Endothelial cell of umbilical vein (primary cell): ENCODE measurements around the gene FYB1.

ENCODE experiments used
- EZH2 ChIP-seq: IDR thresholded peaks from 2 replicates; pipeline ENCODE4 v1.6.1; 2012; ENCODE audit warnings: borderline replicate concordance, low read depth, mild to moderate bottlenecking, moderate library complexity, low read length, inconsistent platforms; ENCODE audit not compliant: severe bottlenecking
- FOS ChIP-seq: IDR thresholded peaks from 2 replicates; pipeline ENCODE4 v1.6.1; 2011; ENCODE audit warnings: mild to moderate bottlenecking, low read length, moderate library complexity, borderline replicate concordance; ENCODE audit not compliant: insufficient read depth
- GATA2 ChIP-seq: IDR thresholded peaks from 2 replicates; pipeline ENCODE4 v1.7.0; 2011; ENCODE audit warnings: low read depth, mild to moderate bottlenecking, moderate library complexity, mixed read lengths, low read length; ENCODE audit not compliant: insufficient read length, insufficient read depth
- JUN ChIP-seq: IDR thresholded peaks from 2 replicates; pipeline ENCODE4 v1.6.1; 2011; ENCODE audit warnings: borderline replicate concordance, low read depth; ENCODE audit not compliant: insufficient read length, insufficient read depth
- MYC ChIP-seq: IDR thresholded peaks from one replicate; pipeline ENCODE4 v1.6.1; 2011; ENCODE audit warnings: mild to moderate bottlenecking, low read depth, low read length
- POLR2A ChIP-seq: IDR thresholded peaks from 2 replicates; pipeline ENCODE4 v1.6.1; 2012; ENCODE audit warnings: low read depth, mild to moderate bottlenecking, control low read depth, low read length
- POLR2AphosphoS5 ChIP-seq: IDR thresholded peaks from 2 replicates; pipeline ENCODE4 v1.6.1; 2012; ENCODE audit warnings: low read depth, mild to moderate bottlenecking, control low read depth, low read length, moderate library complexity; ENCODE audit not compliant: insufficient read depth
- TF ChIP-seq, protein P1 (sequence below), 2 donors: IDR thresholded peaks; 1 replicate in 1 of 2; 2 replicates in 1 of 2; pipeline ENCODE4 v1.5.1; 2011; ENCODE audit warnings: low read length in 2 of 2, mild to moderate bottlenecking in 2 of 2, moderate library complexity in 2 of 2, control low read depth in 1 of 2, inconsistent platforms in 1 of 2, low read depth in 1 of 2; ENCODE audit not compliant: insufficient read depth in 1 of 2; ENCODE audit errors: extremely low read depth in 1 of 2
- TF ChIP-seq, protein P2 (sequence below): IDR thresholded peaks from 2 replicates; pipeline ENCODE4 v1.6.1; 2011; ENCODE audit not compliant: insufficient read depth, insufficient read length

DNA sequence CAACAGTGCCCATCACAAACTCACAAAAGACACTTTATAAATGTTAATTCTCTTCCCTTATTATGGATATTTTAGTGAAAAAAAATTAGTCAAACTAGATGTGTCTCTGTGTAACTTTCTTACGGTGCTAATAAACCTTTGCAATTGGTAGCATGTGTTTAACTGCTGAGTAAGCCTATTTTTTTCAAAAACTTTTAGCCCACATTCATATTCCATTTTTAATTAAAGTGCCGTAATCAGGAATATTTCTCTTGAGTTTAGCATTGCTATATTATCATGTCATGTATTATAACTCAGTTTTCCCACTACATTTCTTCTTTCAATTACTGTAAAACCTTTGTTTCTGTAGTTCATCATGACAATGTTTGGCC lies 51.4 kb downstream of the FYB1 start:
- TF ChIP-seq, protein P1, sequence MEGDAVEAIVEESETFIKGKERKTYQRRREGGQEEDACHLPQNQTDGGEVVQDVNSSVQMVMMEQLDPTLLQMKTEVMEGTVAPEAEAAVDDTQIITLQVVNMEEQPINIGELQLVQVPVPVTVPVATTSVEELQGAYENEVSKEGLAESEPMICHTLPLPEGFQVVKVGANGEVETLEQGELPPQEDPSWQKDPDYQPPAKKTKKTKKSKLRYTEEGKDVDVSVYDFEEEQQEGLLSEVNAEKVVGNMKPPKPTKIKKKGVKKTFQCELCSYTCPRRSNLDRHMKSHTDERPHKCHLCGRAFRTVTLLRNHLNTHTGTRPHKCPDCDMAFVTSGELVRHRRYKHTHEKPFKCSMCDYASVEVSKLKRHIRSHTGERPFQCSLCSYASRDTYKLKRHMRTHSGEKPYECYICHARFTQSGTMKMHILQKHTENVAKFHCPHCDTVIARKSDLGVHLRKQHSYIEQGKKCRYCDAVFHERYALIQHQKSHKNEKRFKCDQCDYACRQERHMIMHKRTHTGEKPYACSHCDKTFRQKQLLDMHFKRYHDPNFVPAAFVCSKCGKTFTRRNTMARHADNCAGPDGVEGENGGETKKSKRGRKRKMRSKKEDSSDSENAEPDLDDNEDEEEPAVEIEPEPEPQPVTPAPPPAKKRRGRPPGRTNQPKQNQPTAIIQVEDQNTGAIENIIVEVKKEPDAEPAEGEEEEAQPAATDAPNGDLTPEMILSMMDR (IDR thresholded peaks at IDR 0.05; ENCODE audit: extremely low read depth in 1 of 2, insufficient read depth in 1 of 2, low read depth in 1 of 2, low read length in 2 of 2): no peak
- TF ChIP-seq EZH2 (no peak), POLR2A (no peak), FOS (no peak), POLR2AphosphoS5 (no peak), GATA2 (no peak), JUN (no peak), MYC (no peak)
- TF ChIP-seq, protein P2, sequence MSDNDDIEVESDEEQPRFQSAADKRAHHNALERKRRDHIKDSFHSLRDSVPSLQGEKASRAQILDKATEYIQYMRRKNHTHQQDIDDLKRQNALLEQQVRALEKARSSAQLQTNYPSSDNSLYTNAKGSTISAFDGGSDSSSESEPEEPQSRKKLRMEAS: no peak
